ENCODE measurements around the gene OR6M1. TPM values are rescaled to one million over a fixed set of nuclear protein-coding genes. Genes with fewer than 3 reads are reported as not detected.

OR6M1 gene
- total and polyA plus RNA-seq, 2 experiments from 2014 or later: not detected

- Mint-ChIP-seq H3K9me3 (peaks cover 5% of the 10 kb centered on the region; the same call in 1 of the 3 replicates), H3K27me3 (ENCODE audit: insufficient read depth, low read depth, poor library complexity) (no peaks in the 10 kb centered on the region), H3K36me3 (ENCODE audit: low read depth) (peaks cover 4% of the 10 kb centered on the region)
Measured at GRCh38 chr11:123829745-123830144, 23.6 kb upstream of the OR6M1 start.

GRCh38 chr11:123822599-123822998 is 16.4 kb upstream of the OR6M1 start:
- no peaks in the 10 kb centered on the region for H3K27me3 ChIP-seq (ENCODE audit: insufficient read depth)
- peak overlapping the region; percentile 85 for H2AFZ ChIP-seq
- no peaks in the 10 kb centered on the region for H3F3A ChIP-seq (replicated peaks; ENCODE audit: low read depth)
- peaks cover 2% of the 10 kb centered on the region for H3K27me3 Mint-ChIP-seq (ENCODE audit: insufficient read depth, low read depth, poor library complexity)
- DNase-seq (ENCODE audit: low spot score) (peak; percentile 22), ATAC-seq (no peak)
- no peak overlapping the region for H3K27ac ChIP-seq (ENCODE audit: low read depth)
- H3K9me3 Mint-ChIP-seq: peaks cover 8% of the 10 kb centered on the region; the same call in 1 of the 3 replicates
- H3K9me2 ChIP-seq (ENCODE audit: insufficient read depth): no peaks in the 10 kb centered on the region
- H3K4me3 Mint-ChIP-seq: no peak overlapping the region
- no peak overlapping the region for H3K4me2 ChIP-seq
- no peaks in the 10 kb centered on the region for H3K79me2 ChIP-seq (replicated peaks; ENCODE audit: insufficient read depth)
- no peak overlapping the region for H3K27ac Mint-ChIP-seq
- H4K20me1 ChIP-seq (replicated peaks; ENCODE audit: insufficient read depth): no peaks in the 10 kb centered on the region
- H3K36me3 Mint-ChIP-seq (ENCODE audit: low read depth): no peaks in the 10 kb centered on the region; the same call in 2 of the 3 replicates
- no peaks in the 10 kb centered on the region for H3K36me3 ChIP-seq (ENCODE audit: insufficient read depth)
- H3K4me1 Mint-ChIP-seq: peaks cover 4% of the 10 kb centered on the region; the same call in 1 of the 3 replicates
- no peaks in the 10 kb centered on the region for H3K4me1 ChIP-seq (ENCODE audit: insufficient read depth)
- H3K4me3 ChIP-seq: no peak overlapping the region
- no peak for TF ChIP-seq EZH2 (IDR thresholded peaks at IDR 0.05; ENCODE audit: low read depth, unreplicated experiment)
- TF ChIP-seq REST (IDR thresholded peaks at IDR 0.05; ENCODE audit: unreplicated experiment): no peak
- no peak for TF ChIP-seq STAT1 (IDR thresholded peaks at IDR 0.05; ENCODE audit: unreplicated experiment)
- TF ChIP-seq EZH2phosphoT487 (IDR thresholded peaks at IDR 0.05; ENCODE audit: unreplicated experiment): no peak
- no peak for TF ChIP-seq NANOG (IDR thresholded peaks at IDR 0.05; ENCODE audit: borderline replicate concordance)
- no peak for TF ChIP-seq ZNF462 (CRISPR knock-in tag; IDR thresholded peaks at IDR 0.05)
- no peak for TF ChIP-seq JUNB (IDR thresholded peaks at IDR 0.05; ENCODE audit: unreplicated experiment)
- TF ChIP-seq ZNF331 (CRISPR knock-in tag; IDR thresholded peaks at IDR 0.05; ENCODE audit: low read depth): no peak

More at GRCh38 chr11:123829745-123830144, 23.6 kb upstream of the OR6M1 start:
- no peaks in the 10 kb centered on the region for H3K79me2 ChIP-seq (replicated peaks; ENCODE audit: insufficient read depth)
- H4K20me1 ChIP-seq (replicated peaks; ENCODE audit: insufficient read depth): no peaks in the 10 kb centered on the region
- H2AFZ ChIP-seq: 0 out of 2 replicates have a peak overlapping the region, but pooled peaks have one; percentile 32
- H3F3A ChIP-seq (replicated peaks; ENCODE audit: low read depth): no peaks in the 10 kb centered on the region
- H3K9me2 ChIP-seq (ENCODE audit: insufficient read depth): peaks cover 16% of the 10 kb centered on the region; the same call in 1 of the 2 replicates
- Mint-ChIP-seq H3K4me3 (no peak overlapping the region), H3K4me1 (no peaks in the 10 kb centered on the region; the same call in 2 of the 3 replicates), H3K27ac (no peak overlapping the region; the same call in 1 of the 2 replicates)
- no peak for ATAC-seq
- H3K36me3 ChIP-seq (ENCODE audit: insufficient read depth): no peaks in the 10 kb centered on the region
- no peak for DNase-seq (ENCODE audit: low spot score)
- TF ChIP-seq ETS1 (IDR thresholded peaks at IDR 0.05) (no peak), POLR2AphosphoS5 (IDR thresholded peaks at IDR 0.05; ENCODE audit: low read depth) (no peak)
- no peak overlapping the region for H3K4me3 ChIP-seq
- H3K27me3 ChIP-seq (ENCODE audit: insufficient read depth): no peaks in the 10 kb centered on the region
- no peaks in the 10 kb centered on the region for H3K4me1 ChIP-seq (ENCODE audit: insufficient read depth)
- H3K4me2 ChIP-seq: no peak overlapping the region
- H3K27ac ChIP-seq (ENCODE audit: low read depth): no peak overlapping the region
